Mesenchymal stem cell (in vitro differentiated cells and primary cell): ENCODE results near the gene SKI.

Experiments
- DNase-seq: peaks from one replicate; pipeline ENCODE4 v3.0.0-alpha.2; 2013
- H2AFZ ChIP-seq: one replicate; pipeline ENCODE4 v1.6.1; 2013; ENCODE audit warnings: low read depth, mild to moderate bottlenecking, control low read depth, inconsistent platforms, low read length, moderate library complexity
- H2AK5ac ChIP-seq: 2 replicates; pipeline ENCODE4 v1.6.1; 2013; ENCODE audit warnings: low read length, moderate library complexity, mild to moderate bottlenecking, inconsistent platforms; ENCODE audit not compliant: severe bottlenecking
- H2BK120ac ChIP-seq: one replicate; pipeline ENCODE4 v1.6.1; 2013; ENCODE audit warnings: low read depth, mild to moderate bottlenecking, inconsistent platforms, low read length, moderate library complexity
- H2BK12ac ChIP-seq, 2 experiments: one replicate each; pipeline ENCODE4 v1.6.1; 2013; ENCODE audit warnings: inconsistent platforms in 2 of 2, low read length in 2 of 2, mild to moderate bottlenecking in 2 of 2, moderate library complexity in 2 of 2, control low read depth in 1 of 2
- H2BK15ac ChIP-seq: one replicate; pipeline ENCODE4 v1.6.1; 2013; ENCODE audit warnings: mild to moderate bottlenecking, low read depth, inconsistent platforms; ENCODE audit not compliant: poor library complexity, severe bottlenecking
- H2BK5ac ChIP-seq: 2 replicates; pipeline ENCODE4 v1.6.1; 2013; ENCODE audit warnings: low read depth, mild to moderate bottlenecking, low read length, control low read depth, inconsistent platforms; ENCODE audit not compliant: poor library complexity, severe bottlenecking
- H3K14ac ChIP-seq, 2 experiments: one replicate each; pipeline ENCODE4 v1.6.1; 2013; ENCODE audit warnings: inconsistent platforms in 2 of 2, low read length in 2 of 2, control low read depth in 1 of 2, mild to moderate bottlenecking in 1 of 2, moderate library complexity in 1 of 2
- H3K18ac ChIP-seq, 2 experiments: one replicate each; pipeline ENCODE4 v1.6.1; 2013; ENCODE audit warnings: inconsistent platforms in 2 of 2, low read length in 2 of 2, control low read depth in 1 of 2, low read depth in 1 of 2, mild to moderate bottlenecking in 1 of 2
- H3K23ac ChIP-seq, 2 experiments: one replicate each; pipeline ENCODE4 v1.6.1; 2013; ENCODE audit warnings: inconsistent platforms in 2 of 2, low read length in 2 of 2, mild to moderate bottlenecking in 2 of 2, moderate library complexity in 2 of 2, control low read depth in 1 of 2
- H3K27ac ChIP-seq: 2 replicates; pipeline ENCODE4 v1.5.1; 2013; ENCODE audit warnings: mild to moderate bottlenecking, moderate library complexity, low read length, control low read depth, inconsistent platforms; ENCODE audit not compliant: poor library complexity, severe bottlenecking
- H3K27me3 ChIP-seq, 2 experiments: 2 replicates each; pipeline versions ENCODE4 v1.6.1 to v1.7.0; 2013; ENCODE audit warnings: low read length in 2 of 2, mild to moderate bottlenecking in 2 of 2, moderate library complexity in 2 of 2, control low read depth in 1 of 2, inconsistent platforms in 1 of 2; ENCODE audit not compliant: control insufficient read depth in 1 of 2, insufficient read depth in 1 of 2
- H3K36me3 ChIP-seq, 2 experiments: 2 replicates each; pipeline versions ENCODE4 v1.6.1 to v1.7.0; 2013; ENCODE audit warnings: low read length in 2 of 2, control low read depth in 1 of 2, inconsistent platforms in 1 of 2, low read depth in 1 of 2, mild to moderate bottlenecking in 1 of 2; ENCODE audit not compliant: insufficient read depth in 2 of 2, control insufficient read depth in 1 of 2
- H3K4ac ChIP-seq, 2 experiments: one replicate each; pipeline ENCODE4 v1.6.1; 2013; ENCODE audit warnings: inconsistent platforms in 2 of 2, low read length in 2 of 2, mild to moderate bottlenecking in 2 of 2, moderate library complexity in 2 of 2, control low read depth in 1 of 2, low read depth in 1 of 2
- H3K4me1 ChIP-seq: 2 replicates; pipeline ENCODE4 v1.6.1; 2013; ENCODE audit warnings: low read depth, low read length, control low read depth; ENCODE audit not compliant: control insufficient read depth, insufficient read depth
- H3K4me2 ChIP-seq: 2 replicates; pipeline ENCODE4 v1.6.1; 2013; ENCODE audit warnings: low read length, mild to moderate bottlenecking, inconsistent platforms; ENCODE audit not compliant: poor library complexity, severe bottlenecking
- H3K4me3 ChIP-seq, 2 experiments: 2 replicates each; pipeline versions ENCODE4 v1.5.1 to v1.7.0; 2013; ENCODE audit warnings: low read length in 2 of 2, mild to moderate bottlenecking in 2 of 2, control low read depth in 1 of 2, low read depth in 1 of 2; ENCODE audit not compliant: insufficient read depth in 1 of 2
- H3K79me1 ChIP-seq: replicated peaks from 2 replicates; pipeline ENCODE4 v1.6.1; 2013; ENCODE audit warnings: mild to moderate bottlenecking, control low read depth, low read length, inconsistent platforms; ENCODE audit not compliant: poor library complexity, severe bottlenecking
- H3K9ac ChIP-seq: 2 replicates; pipeline ENCODE4 v1.7.0; 2013; ENCODE audit warnings: mild to moderate bottlenecking, low read length, moderate library complexity
- H3K9me3 ChIP-seq: 2 replicates; pipeline ENCODE4 v1.7.0; 2013; ENCODE audit warnings: mild to moderate bottlenecking, low read length; ENCODE audit not compliant: control insufficient read depth
- H4K8ac ChIP-seq: one replicate; pipeline ENCODE4 v1.6.1; 2013; ENCODE audit warnings: inconsistent platforms, mild to moderate bottlenecking, low read length, moderate library complexity
- H4K91ac ChIP-seq: one replicate; pipeline ENCODE4 v1.6.1; 2013; ENCODE audit warnings: mild to moderate bottlenecking, low read length, inconsistent platforms
- WGBS: methylation state at CpG from one replicate; pipeline ENCODE4 v1.1.7; 2013; ENCODE audit warnings: mixed read lengths; 5-methylcytosine and 5-hydroxymethylcytosine counted together

The SKI gene

GRCh38 chr1:2301607-2302291, 73.6 kb downstream of the SKI start:
- Histone ChIP-seq H4K91ac (no peak overlapping the region), H2BK120ac (no peak overlapping the region), H3K27me3 (no peaks in the 10 kb centered on the region), H3K36me3 (peaks cover 28 to 81% of the 10 kb centered on the region in 2 experiments), H2BK12ac (no peak overlapping the region), H2BK5ac (no peak overlapping the region), H3K4ac (no peak overlapping the region), H3K14ac (no peak overlapping the region), H4K8ac (no peak overlapping the region), H3K4me2 (no peak overlapping the region), H3K4me1 (peaks cover 22% of the 10 kb centered on the region), H2AFZ (no peak overlapping the region), H3K79me1 (peaks cover 25% of the 10 kb centered on the region), H2AK5ac (no peak overlapping the region), H3K27ac (no peak overlapping the region), H3K18ac (peak overlapping the region in 1 of 2 experiments; percentile 22), H3K9me3 (no peaks in the 10 kb centered on the region), H2BK15ac (no peak overlapping the region), H3K4me3 (peak overlapping the region in 1 of 2 experiments; percentile 44), H3K9ac (peak overlapping the region; percentile 71), H3K23ac (no peak overlapping the region)
- 96% methylated on average over 17 of the region's 17 CpGs for WGBS
- DNase-seq: no peak

GRCh38 chr1:2302292-2302925, 74.3 kb downstream of the SKI start:
- no peak overlapping the region for H2AFZ ChIP-seq
- H3K14ac ChIP-seq: no peak overlapping the region
- WGBS: 95% methylated on average over 24 of the region's 24 CpGs
- H3K9ac ChIP-seq: no peak overlapping the region
- peaks cover 22% of the 10 kb centered on the region for H3K4me1 ChIP-seq
- H3K4ac ChIP-seq: no peak overlapping the region
- H2BK5ac ChIP-seq: no peak overlapping the region
- no peaks in the 10 kb centered on the region for H3K9me3 ChIP-seq
- H3K27ac ChIP-seq: no peak overlapping the region
- H3K4me2 ChIP-seq: no peak overlapping the region
- no peak overlapping the region for H3K4me3 ChIP-seq
- no peak overlapping the region for H3K18ac ChIP-seq
- no peak overlapping the region for H3K23ac ChIP-seq
- H2BK120ac ChIP-seq: no peak overlapping the region
- no peak overlapping the region for H2BK15ac ChIP-seq
- no peaks in the 10 kb centered on the region for H3K27me3 ChIP-seq
- peaks cover 34 to 83% of the 10 kb centered on the region in 2 experiments for H3K36me3 ChIP-seq
- H2AK5ac ChIP-seq: no peak overlapping the region
- DNase-seq: no peak
- H2BK12ac ChIP-seq: no peak overlapping the region
- no peak overlapping the region for H4K8ac ChIP-seq
- peaks cover 27% of the 10 kb centered on the region for H3K79me1 ChIP-seq
- H4K91ac ChIP-seq: no peak overlapping the region

- no peak for DNase-seq
- no peak overlapping the region for H4K91ac ChIP-seq
- no peak overlapping the region for H3K4me2 ChIP-seq
- WGBS: 97% methylated on average over 35 of the region's 35 CpGs
- no peak overlapping the region for H3K4ac ChIP-seq
- H3K23ac ChIP-seq: no peak overlapping the region
- H2BK15ac ChIP-seq: no peak overlapping the region
- H3K9ac ChIP-seq: no peak overlapping the region
- H3K27me3 ChIP-seq: no peaks in the 10 kb centered on the region
- no peak overlapping the region for H3K14ac ChIP-seq
- H2AFZ ChIP-seq: no peak overlapping the region
- H3K79me1 ChIP-seq: peaks cover 29% of the 10 kb centered on the region
- no peak overlapping the region for H2BK12ac ChIP-seq
- H3K4me3 ChIP-seq: no peak overlapping the region
- peaks cover 42 to 79% of the 10 kb centered on the region in 2 experiments for H3K36me3 ChIP-seq
- H2BK5ac ChIP-seq: no peak overlapping the region
- H4K8ac ChIP-seq: no peak overlapping the region
- H3K9me3 ChIP-seq: no peaks in the 10 kb centered on the region
- no peak overlapping the region for H3K18ac ChIP-seq
- H2AK5ac ChIP-seq: no peak overlapping the region
- H2BK120ac ChIP-seq: no peak overlapping the region
- H3K4me1 ChIP-seq: peaks cover 22% of the 10 kb centered on the region
- no peak overlapping the region for H3K27ac ChIP-seq
Measured at GRCh38 chr1:2303016-2303775, 75.1 kb downstream of the SKI start.

- H3K36me3 ChIP-seq: peaks cover 48 to 79% of the 10 kb centered on the region in 2 experiments
- no peak overlapping the region for H4K8ac ChIP-seq
- DNase-seq: no peak
- no peak overlapping the region for H3K23ac ChIP-seq
- H2BK120ac ChIP-seq: no peak overlapping the region
- no peak overlapping the region for H2BK5ac ChIP-seq
- H3K4me3 ChIP-seq: no peak overlapping the region
- H2BK12ac ChIP-seq: no peak overlapping the region
- no peak overlapping the region for H3K27ac ChIP-seq
- H3K14ac ChIP-seq: no peak overlapping the region
- H2AFZ ChIP-seq: no peak overlapping the region
- H3K4me1 ChIP-seq: peaks cover 18% of the 10 kb centered on the region
- 97% methylated on average over 26 of the region's 26 CpGs for WGBS
- no peak overlapping the region for H3K4ac ChIP-seq
- no peak overlapping the region for H2BK15ac ChIP-seq
- H3K9me3 ChIP-seq: no peaks in the 10 kb centered on the region
- H2AK5ac ChIP-seq: no peak overlapping the region
- no peak overlapping the region for H3K18ac ChIP-seq
- no peaks in the 10 kb centered on the region for H3K27me3 ChIP-seq
- H3K4me2 ChIP-seq: no peak overlapping the region
- no peak overlapping the region for H3K9ac ChIP-seq
- no peak overlapping the region for H4K91ac ChIP-seq
- peaks cover 32% of the 10 kb centered on the region for H3K79me1 ChIP-seq
Measured at GRCh38 chr1:2303781-2304180, 75.7 kb downstream of the SKI start.
